ENCODE measurements around the gene TUT4. TPM values are rescaled to one million over a fixed set of nuclear protein-coding genes. Genes with fewer than 3 reads are reported as not detected.
A peak's percentile ranks its signal among the peaks of the same experiment; 100 is the strongest.

Gene TUT4
- total and polyA plus RNA-seq, 2 of the 4 experiments (the other 2 are of a cell fraction): 10.9 to 40.0 TPM

DNA sequence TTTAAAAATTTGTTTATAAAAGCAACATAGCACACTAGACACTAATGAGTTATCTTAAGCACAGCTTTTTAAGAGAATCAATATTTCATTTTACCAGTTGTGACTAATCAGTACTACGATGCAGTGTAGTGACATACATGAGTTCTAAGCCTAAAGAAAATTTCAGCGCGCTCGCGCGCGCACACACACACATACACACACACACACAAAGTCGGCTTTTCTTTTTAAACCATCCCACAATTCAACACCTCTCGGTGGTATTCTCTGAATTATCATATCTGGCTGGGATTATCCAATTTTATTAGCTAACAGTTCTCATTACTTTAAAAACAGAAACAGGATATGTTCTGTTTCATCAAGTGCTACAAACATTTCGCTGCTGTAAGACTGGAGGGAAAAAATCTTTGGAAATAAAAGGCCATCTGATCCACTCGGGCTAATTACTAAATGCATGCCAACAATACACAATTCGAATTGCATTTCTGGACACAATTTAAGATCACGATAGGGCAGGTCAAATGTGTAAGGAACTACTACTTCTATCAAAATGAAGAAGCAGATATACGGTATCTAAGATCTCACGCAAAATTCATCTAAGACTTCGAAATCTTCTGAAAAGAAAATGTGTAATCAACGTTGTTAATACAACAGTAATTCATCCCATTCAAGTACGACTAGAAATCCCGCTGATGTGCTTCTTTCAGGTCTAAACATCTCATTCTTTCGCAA lies 1.2 kb downstream of the TUT4 start:
- Histone ChIP-seq H2AK9ac (replicated peaks; ENCODE audit: low read depth, low read length, poor library complexity) (peak overlapping the region; percentile 31), H2BK5ac (ENCODE audit: low read depth, low read length, poor library complexity, severe bottlenecking) (peak overlapping the region; percentile 85), H3K9ac (ENCODE audit: low read depth, low read length) (peak overlapping the region; percentile 83; the same call in 1 of the 2 replicates), H2BK120ac (ENCODE audit: low read depth, low read length) (no peak overlapping the region), H3K4me1 (ENCODE audit: control insufficient read depth, insufficient read depth, low read length) (peaks cover 4% of the 10 kb centered on the region), H3K14ac (replicated peaks; ENCODE audit: low read depth, low read length) (0 out of 2 replicates have a peak overlapping the region, but pooled peaks have one; percentile 7), H2AK5ac (ENCODE audit: low read depth, low read length) (no peak overlapping the region), H3K79me1 (ENCODE audit: low read depth in 1 of 2, low read length in 2 of 2) (peaks cover 15 to 60% of the 10 kb centered on the region in 2 experiments; a peak in 3 of 4 replicates), H3K9me3 (ENCODE audit: control insufficient read depth, insufficient read depth, low read length) (no peaks in the 10 kb centered on the region), H3K36me3 (ENCODE audit: control insufficient read depth, insufficient read depth, low read length) (no peaks in the 10 kb centered on the region), H2AFZ (replicated peaks; ENCODE audit: low read length, poor library complexity) (peak overlapping the region; percentile 98), H3K18ac (ENCODE audit: low read depth, low read length) (no peak overlapping the region), H3K56ac (ENCODE audit: extremely low read depth, insufficient read depth, low read length) (peak overlapping the region; percentile 50; the same call in 1 of the 2 replicates), H3K27ac (ENCODE audit: insufficient read depth, low read length) (peak overlapping the region; percentile 44; the same call in 1 of the 2 replicates), H3K4me3 (ENCODE audit: insufficient read depth, low read depth, low read length) (peak overlapping the region; percentile 91), H3K23ac (ENCODE audit: low read depth, low read length) (peak overlapping the region; percentile 70), H4K20me1 (ENCODE audit: insufficient read depth, low read length) (peaks cover 50% of the 10 kb centered on the region), H3K9me1 (ENCODE audit: insufficient read depth, low read length) (0 out of 2 replicates have a peak, but pooled peaks cover 3% of the 10 kb centered on the region), H3K4me2 (ENCODE audit: low read depth, low read length) (peak overlapping the region; percentile 86), H4K91ac (ENCODE audit: insufficient read depth, low read depth, low read length) (no peak overlapping the region), H4K5ac (ENCODE audit: low read depth, low read length) (no peak overlapping the region), H3K27me3 (ENCODE audit: control insufficient read depth, insufficient read depth, low read length) (no peaks in the 10 kb centered on the region), H2BK15ac (ENCODE audit: low read depth, low read length) (no peak overlapping the region), H2BK20ac (ENCODE audit: low read depth, low read length) (no peak overlapping the region), H4K8ac (ENCODE audit: low read depth in 2 of 2, low read length in 2 of 2) (no peak overlapping the region), H3K4ac (ENCODE audit: low read depth, low read length) (no peak overlapping the region; the same call in 1 of the 2 replicates)
- ATAC-seq (ENCODE audit: low read depth) (no peak), DNase-seq (peak; percentile 76)
- dilution Hi-C loops (cut with HindIII; ENCODE audit: low sequenced_read_pairs, unreplicated experiment) (no loop called here), intact Hi-C loops (cut with micrococcal nuclease) (loop anchor here (1.0 to 2.0 kb wide), 2 partner anchors 23 to 135 kb away; no protein-coding TSS in a partner anchor), in situ Hi-C loops (cut with MboI; ENCODE audit: low sequenced_read_pairs) (no loop called here)
- TSS peak; percentile 43 for BruUV-seq (replicated peaks)
- CTCF ChIA-PET: no interaction called here
- TF ChIP-seq MAFK (IDR thresholded peaks at IDR 0.05; ENCODE audit: low read depth, low read length): no peak
- TF ChIP-seq CEBPB (IDR thresholded peaks at IDR 0.05; ENCODE audit: low read depth, low read length): peak; percentile 96
- TF ChIP-seq FOS (IDR thresholded peaks at IDR 0.05; ENCODE audit: low read depth, low read length): 0 out of 2 replicates have a peak, but pooled peaks have one; percentile 2
- POLR2A ChIA-PET (ENCODE audit: unreplicated experiment): interaction anchor here (0.5 kb wide), 1 partner anchor 709 kb away, joined by 5 read pairs; no protein-coding TSS in a partner anchor
- WGBS, 2 experiments (ENCODE audit: extremely low coverage in 2 of 2, insufficient read length in 1 of 2): 0% methylated on average over 7 of the region's 20 CpGs; no CpG with 5 or more reads in 1 of the 2 experiments
